ENCODE data around the gene MRC2.

MRC2 gene

DNA sequence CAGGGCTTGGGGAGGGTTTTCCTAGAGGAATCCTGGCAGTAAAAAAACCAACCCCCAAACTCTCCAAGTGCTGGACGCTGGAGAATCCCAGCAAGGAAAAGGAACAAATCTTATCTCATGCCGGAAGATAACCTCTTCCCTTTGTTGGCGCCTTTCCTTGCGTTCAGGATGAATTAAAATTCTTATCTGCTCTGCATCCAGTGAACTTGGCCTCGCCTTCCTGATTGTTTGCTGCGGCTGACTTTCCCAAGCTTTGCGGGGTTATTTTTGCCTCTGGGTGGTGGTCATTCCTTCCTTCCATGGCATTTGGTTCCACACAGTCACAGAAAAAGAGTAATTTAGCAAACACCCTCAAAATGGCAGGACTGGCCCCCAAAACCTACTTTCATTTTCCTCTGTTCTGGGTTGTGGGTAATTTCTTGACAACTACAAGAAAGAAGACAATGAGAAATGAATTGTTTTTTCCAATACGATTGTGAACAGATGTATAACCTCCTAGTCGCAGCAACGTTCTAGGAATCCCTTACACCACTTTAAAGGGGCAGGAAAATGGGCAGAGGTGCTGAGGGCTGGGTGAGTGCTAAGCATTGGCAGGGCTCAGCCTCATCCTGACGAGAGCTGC is 77.8 kb downstream of the MRC2 start:
- DNase-seq: no peak

DNA sequence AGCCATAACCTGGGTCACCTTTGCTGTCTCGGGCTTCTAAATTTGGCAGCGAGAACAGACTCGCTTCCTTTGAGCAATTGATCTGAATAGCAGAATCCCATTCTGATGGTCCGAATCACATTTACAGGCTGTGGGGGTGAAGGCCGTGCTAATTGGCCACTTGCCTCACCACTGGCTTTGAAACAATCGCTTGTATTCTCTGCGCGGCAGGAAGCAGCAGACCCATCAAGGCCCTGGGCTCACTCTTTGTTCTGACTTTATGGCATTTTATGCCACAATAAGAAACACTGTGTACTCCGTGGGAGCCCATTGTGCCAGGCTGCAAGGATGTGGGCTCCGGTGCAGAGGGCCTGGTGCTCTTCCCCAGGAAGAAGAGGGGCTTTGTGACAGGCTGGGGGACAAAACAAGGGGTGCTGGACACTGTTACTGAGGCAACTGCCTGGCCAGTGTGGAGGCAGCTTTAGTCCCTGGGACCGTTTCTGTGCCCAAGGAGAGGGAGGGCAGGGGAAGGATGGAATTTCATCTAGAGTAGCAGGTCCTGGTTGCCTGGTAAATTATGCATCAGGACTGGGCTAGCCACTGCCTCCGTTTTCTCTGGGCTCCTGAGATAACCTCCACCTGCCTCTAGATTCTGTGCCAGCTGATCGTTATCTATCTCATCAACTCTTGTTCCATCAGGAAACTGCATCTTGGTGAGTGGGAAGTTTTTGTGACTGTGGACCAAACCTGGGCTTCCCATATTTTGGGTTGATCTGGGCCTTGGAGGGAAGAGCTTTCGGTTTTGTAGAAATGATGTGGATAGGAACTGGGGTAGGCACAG is 78.5 kb downstream of the MRC2 start:
- no peak for DNase-seq

DNA sequence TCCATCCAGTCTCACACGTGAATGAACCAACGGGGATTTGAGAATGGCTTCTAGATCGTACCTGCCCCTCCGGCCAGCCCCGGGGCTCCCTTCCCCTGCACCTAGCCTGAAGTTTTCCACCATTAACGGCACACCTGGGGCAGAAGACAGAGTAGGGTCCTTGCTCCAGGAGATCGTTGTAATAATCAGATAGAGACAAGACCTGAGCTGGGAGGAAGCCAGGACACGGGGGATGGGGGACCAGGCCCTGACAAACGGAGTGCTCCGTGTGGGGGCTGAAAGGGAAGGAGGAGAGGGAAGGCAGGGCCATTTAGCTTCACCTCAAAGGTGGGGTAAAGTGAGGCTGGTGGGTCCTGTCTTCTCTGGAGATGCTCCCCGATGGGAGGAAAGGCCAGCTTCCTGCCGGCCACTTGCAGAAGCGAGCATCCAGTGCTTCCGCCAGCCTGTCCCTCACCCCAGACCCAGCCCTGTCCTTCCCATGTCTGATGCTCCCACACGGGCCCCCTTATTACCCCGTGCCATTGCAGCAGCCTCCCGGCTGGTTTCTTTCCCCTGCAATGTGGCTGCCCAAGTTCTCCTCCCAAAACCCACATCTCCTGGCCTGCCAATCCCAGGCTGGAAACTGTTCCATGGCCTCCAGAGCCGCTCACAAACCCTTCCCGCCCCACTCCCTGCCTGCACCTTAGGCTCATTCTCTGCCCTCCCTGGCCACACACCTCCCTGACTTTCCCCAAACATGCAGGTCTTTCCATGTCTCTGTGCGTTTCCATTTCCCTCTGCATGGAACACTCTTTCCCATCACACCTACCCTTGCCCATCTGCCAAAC is 79.3 kb downstream of the MRC2 start:
- DNase-seq: no peak

DNA sequence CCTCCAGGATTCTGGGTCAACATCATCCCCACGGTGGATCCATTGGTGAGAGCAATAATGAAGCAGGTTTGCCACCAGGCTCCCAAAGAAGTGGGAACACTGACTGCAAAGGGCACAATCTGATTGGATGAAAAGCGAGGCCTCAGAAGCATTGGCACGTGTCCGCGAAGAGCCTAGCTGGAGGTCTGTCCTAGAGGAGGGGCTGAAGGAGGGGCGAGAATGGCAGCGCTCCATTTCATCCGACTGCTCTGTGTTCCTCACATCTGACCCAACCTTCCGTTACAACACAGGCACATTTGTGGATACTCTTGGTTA is 79.9 kb downstream of the MRC2 start:
- no peak for DNase-seq

DNA sequence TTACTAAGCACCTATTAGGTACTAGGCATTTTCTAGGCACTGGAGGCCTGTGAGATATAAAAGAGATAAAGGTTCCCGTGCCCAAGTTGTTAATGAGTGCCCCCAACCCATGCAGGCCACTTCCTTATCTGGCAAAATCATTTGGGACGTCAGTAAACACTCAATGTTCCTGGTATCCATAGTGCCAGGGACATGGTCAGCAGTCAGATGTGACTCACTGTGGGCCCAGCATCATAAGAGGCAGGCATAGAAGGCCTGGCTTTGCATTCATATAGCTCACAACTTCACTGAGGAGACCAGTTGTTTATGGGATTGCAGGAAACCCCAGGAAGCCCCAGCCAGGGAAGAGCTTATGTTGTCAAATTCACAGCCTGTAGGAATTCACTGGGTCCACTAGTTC is 81.1 kb downstream of the MRC2 start:
- DNase-seq: no peak

DNA sequence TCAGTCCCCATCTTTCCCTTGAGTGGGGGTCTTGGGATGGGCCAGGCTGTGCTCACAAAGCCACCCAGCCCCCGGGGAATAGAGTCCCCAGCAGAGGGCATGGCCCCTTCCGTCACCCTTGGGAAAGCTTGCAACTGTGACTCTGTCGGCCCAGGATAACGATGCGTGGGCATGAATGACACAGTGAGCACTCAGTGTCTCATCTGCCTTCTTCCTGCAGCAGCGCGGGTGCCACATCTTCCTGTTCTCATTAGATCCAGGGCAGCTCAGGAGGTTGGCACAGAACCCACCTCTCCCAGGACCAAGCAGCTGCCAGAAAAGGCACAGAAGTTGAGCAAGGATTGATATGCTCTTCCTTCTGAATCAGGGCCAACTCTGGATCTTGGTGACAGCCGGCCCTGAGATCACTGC is 84.7 kb downstream of the MRC2 start:
- no peak for DNase-seq

DNA sequence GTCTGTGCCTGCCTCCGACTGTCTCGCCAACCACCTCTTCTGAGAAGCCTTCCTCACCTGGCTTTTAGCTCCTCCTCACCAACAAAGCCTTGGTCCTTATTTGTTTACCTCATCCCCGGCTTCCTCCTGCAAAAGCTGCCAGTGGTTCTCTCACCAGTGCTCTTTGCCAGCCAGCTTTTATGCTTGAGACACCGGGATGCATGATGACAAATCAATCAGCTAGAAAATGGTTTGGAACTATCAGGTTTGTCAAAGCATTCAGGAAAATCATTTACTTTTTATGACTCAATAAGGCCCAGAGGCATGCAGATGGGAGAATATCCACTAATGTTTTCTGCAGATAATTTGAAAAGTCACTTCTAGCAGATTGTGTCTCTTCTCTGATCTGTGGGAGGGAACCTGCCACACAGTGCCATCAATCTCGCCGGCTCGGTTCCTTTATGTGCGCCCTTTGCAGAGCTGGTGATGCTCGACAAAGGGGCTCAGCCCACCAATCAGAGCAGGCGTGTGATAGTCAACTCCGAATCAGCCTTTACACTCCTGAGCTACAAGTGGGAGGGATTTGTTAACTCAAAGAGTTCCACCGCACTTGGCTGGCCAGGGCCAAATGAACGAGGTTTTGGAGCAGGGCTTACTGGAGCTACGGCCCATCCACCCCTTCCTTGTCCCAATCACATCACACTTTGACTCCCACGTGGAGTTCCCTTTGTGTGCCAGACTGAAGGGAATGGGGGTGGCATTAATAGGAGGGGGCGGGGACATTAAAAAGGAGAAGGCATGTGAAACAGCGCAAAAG is 85.8 kb downstream of the MRC2 start:
- DNase-seq: no peak

DNA sequence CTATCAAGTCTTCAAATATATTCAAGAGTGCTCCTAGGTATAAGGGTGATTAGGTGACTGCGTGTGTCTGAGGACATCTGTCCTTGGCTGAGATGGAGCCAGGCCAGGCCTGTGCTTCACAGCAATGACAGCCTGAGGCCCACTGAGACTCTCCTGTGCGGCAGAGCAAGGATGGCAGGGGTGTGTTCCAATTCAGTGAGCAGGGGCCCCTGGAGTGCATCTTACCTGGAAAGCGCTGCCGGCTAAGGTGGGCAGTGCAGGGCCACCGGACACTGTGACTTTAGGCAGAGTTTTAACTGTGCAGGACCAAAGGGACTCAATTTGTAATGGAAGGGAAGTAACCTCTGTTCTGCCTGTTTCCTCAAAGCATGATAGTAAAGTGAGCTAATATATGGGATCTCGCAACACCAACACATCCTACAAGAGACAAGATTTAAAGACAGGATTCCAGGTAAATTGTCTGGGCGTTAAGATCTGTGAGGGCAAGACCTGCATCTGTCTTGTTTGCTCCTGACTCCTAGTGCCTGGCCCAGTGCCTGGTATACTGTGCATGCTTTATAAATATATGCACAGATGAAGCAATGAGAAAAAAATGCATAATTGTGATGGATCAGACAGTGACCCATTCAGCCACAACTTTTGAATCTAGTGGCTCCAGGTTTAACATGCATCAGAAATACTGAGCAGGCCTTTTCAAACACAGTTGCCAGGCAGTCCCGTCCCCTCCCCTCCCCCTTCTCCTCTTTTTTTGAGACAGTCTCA is 86.7 kb downstream of the MRC2 start:
- DNase-seq: no peak

DNA sequence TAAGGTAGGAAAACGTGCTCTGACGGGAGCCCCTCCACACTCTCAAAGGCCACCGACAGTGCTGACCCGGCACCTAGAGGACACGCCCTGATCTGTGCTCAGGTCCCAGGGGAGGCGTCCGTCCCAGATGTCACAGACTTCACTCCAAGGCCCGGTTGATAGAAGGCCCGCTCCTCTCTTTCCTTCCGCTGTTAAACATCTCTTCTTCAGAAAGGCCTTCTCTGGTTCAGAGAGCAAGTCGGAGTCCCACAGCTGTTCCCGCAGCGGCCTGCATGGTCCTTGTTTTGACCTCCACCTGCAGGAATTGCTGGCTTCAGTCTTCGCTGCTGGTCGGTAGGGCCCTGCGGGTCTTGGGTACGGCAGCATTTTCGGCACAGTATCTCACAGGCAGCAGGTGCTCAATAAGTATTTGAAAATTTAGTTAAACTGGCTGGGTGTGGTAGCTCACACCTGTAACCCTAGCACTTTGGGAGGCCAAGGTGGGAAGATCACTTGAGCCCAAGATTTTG is 88.5 kb downstream of the MRC2 start:
- no peak for DNase-seq

DNA sequence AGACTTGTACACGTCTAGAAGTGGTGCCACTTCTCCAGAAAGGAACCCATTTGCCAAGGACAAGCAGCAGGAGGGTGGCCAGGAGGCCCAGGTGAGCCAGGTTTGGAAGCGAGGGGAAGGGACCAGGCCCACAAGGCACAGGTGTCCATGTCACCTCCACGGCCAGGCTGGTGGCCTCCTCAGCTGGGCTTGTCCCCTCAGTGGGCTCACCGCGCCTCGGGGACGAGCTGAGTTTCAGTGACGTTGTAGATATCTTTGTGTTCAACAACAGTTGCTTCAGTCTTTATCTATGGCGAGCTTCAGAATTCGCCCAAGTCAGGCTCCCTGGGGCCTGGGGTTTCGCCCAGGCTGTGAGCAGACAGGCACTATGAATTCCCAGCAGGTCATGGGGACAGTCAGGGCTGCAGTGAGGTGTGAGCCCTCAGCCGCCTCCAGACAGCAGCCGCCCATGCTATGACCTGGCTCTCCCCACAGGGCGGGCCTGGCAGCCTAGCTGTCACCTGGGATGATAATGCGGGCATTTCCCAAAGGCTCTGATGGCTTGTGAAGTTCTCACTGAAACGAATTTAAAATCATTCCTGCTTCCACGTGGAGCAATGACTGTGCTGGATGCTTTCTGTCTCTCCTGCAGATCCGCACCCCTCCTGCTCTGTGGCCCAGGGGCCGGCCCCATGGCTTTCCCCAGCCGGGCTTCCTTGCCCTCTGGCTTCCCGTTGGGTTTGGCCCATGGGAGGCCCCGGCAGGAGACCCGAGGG is 89.5 kb downstream of the MRC2 start:
- DNase-seq: no peak

DNA sequence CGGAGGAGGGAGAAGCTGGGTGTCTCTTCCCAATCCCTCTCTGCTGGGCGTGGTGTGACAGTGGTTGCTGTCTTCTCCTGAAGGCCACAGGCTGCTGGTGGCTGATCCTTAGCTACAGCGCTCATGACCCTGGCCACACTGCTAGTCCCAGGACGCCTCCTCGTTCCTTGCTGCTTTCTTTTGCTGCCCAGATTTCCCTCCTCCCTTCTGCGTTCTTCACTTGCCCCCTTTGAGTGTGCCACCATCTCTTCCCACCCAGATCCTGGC is 90.1 kb downstream of the MRC2 start:
- DNase-seq: no peak

DNA sequence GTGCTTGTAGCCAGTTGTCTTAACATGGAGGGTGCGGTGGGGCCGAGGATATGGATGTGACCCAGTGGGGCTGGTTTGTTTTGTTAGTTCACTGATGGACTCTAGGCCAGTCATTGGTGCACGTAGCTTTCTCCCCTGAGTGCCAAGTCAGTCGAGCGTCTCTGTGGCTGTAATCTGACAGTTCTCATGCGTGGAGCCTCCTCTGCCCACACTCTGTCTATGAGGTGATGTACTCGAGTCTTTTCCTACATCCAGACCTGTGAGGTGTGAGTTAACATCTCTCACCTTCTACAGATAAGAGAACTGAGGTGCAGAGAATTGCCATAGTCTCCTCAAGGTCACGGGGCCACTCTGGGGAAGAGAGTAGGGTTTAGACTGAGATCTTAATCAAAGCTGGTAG is 90.4 kb downstream of the MRC2 start:
- DNase-seq: no peak

DNA sequence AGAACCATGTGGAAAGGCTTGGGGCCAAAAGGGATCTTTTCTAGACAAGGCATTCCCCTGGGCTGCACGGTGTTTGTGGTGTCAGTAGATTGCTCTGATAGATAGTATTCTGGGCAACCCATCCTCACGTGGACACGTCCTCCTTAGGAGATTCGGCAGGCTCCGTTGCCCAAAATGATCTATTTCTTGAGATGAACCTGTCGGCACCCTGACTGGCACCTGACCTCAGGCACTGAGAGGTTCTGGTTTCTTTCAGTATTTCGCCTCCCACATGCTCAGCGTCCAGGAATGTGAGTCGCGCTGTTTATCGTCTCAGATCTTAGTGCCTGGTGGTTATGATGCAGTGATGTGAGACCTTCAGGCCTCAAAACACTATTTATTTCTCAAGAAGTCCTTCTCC is 91.0 kb downstream of the MRC2 start:
- DNase-seq: no peak

DNA sequence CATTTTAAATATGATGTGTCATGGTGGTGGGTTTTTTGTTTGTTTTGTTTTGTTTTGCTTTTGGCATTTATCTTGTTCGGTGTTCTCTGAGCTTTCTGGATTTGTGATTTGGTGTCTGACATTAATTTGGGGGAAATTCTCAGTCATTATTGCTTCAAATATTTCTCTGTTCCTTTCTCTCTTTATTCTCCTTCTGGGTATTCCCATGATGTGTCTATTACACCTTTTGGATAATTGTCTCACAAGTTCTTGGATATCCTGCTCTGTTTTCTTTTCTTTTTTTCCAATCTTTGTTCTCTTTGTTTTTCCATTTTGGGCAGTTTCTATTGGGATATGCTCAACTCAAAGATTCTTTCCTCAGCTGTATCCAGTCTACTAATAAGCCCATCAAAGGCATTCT is 92.1 kb downstream of the MRC2 start:
- DNase-seq: no peak

DNA sequence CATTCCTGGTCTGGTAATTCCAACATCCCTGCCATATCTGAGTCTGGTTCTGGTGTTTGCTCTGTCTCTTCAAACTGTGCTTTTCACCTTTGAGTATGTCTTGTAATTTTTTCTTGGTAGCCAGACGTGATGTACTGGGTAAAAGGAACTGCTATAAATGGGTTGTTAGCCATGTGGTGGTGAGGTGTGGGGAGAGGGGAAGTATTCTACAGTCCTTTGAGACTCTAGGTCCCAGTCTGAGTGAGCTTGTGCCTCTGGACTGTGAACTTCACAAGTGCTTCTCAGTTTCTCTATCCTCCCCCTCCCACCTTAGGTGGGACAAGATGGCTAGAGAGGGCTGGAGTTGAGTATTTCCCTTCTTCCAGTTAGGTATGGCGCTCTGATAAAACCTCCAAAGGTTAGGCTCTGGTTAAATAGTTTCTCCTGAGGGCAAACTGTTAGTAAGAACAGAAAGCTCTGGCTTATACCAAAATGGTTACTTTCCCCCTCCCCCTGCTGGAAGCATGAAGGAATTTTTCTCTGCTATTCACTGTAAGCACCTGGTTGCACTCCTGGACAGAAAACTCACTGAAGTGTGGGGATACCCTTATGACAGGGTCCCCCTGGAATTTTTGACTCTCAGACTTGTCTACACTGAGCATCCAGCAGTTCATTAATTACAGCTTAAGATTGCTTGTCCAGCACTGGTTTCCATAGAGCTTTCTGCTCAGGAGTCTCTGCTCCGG is 92.8 kb downstream of the MRC2 start:
- peak; percentile 25 for DNase-seq

DNA sequence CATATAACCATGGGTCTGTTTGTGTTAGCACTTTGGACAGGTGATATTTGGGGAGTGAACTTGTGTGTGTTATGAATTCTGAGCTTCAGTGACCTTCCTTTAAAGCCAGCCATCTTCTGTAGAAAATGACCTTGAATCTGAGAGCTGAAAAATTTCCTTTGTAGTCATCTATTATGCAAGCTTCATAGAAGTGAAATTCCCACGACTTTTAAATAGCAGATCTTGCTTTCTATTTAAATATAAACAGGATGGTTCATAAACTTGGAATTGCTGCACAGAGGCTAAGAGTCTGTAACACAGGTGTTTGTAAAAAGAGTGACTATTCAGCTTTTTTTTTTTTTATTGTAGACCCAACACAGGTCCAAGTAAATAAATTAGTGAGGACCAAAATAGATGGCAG is 95.2 kb downstream of the MRC2 start:
- DNase-seq: no peak

DNA sequence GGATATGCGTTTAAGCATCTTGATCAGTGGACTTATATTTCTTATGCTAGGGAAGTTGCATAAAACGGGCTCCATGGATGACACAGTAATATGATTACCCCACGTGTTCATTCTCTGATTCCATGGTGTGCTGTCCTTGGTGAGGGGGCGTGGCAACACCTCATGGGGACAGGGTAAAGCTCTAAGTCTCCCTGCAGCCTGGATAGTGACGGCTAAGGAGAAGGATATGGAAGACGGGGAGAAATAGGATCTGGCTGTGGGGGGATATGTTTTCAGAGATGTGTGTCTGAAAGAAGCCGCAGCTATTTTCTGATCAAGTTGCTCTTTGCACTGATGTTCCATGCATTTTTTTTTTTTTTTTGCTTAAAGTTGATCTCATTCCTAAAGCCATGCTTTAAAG is 96.4 kb downstream of the MRC2 start:
- DNase-seq: no peak

DNA sequence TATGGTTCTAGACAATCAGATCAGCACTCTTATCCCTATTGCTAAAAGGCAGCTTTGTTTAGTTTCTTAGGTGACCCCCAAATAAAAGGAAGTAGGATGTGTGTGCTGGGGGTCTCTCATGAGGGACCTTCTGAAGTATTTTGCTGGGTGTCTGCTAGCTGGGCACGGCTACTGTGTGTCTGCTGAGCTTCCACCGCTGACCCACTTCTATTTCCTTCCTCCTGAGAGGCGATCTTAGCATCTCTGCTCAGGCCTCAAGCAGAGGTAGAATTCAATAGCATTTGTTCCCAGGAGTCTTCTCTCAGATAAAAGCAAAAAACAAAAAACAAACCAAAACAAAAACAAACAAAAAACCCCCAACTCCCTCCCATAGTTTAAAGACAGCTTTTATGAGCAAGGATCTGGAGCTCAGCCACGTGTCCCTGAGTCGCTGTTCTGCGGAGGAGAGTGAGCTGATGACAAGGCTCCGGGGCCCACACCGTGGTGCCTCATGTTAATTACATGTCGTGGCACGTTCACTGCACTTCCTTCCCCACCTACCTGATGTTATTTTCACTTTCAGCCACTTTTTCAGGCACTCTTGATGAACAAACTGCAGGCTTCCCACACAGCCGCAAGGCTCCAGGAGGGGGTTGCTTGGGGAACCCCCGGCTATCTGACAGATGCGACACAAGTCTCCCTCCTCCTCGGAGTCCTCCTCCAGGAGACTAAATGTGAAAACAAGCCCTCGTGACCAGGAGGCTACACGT is 97.1 kb downstream of the MRC2 start:
- peak; percentile 84 for DNase-seq

DNA sequence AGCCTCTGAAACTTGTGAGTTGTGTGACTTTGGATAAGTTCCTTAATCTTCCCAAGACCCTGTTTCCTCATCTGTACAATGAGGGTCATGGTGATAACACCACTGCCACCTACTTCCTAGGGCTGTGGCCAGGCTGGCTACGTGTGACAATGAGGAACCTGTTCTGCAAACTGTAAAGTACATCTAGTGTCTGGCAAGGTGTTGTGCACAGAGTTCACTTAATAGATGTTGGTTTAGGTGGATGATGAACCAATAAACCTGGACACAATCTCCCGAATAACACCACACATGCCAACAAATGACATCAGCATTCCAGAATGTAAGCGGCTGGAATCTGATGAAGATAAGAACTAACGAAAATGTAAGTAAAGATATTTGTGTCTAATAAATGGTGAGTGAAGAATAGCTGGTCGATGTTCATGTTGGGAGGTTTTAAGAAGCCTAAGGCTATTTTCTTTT is 98.3 kb downstream of the MRC2 start:
- DNase-seq: no peak
